Natural killer cell (primary cell): ENCODE results near the gene CRADD. TPM values are rescaled to one million over a fixed set of nuclear protein-coding genes. Genes with fewer than 3 reads are reported as not detected.
"Not testable (repeated sequence)": the region's sequence is repeated elsewhere in the genome, so short reads cannot be mapped to it uniquely, and the experiment has no call there.

Experiments
- ATAC-seq, 3 donors: fragments of 150-1000 bp in 2 of 3; fragments of 200-7000 bp in 1 of 3; cut with Tn5 transposase; 1 replicate in 1 of 3; 2 replicates in 2 of 3; pipeline ENCODE4 v1.10.0; 2021; ENCODE audit warnings: mild to moderate bottlenecking in 2 of 3, moderate library complexity in 2 of 3
- DNase-seq, 2 donors: peaks; one replicate each; pipeline versions ENCODE4 v3.0.0 to v3.0.0-alpha.2; 2013 to 2021; ENCODE audit warnings: mixed read lengths in 1 of 2
- H3K27ac ChIP-seq: one replicate; pipeline ENCODE4 v1.5.1; 2013; ENCODE audit warnings: mild to moderate bottlenecking, low read length
- H3K27me3 ChIP-seq: one replicate; pipeline ENCODE4 v1.6.1; 2013; ENCODE audit warnings: low read length; ENCODE audit not compliant: control insufficient read depth, insufficient read depth
- H3K36me3 ChIP-seq: one replicate; pipeline ENCODE4 v1.6.1; 2013; ENCODE audit warnings: low read length; ENCODE audit not compliant: control insufficient read depth, insufficient read depth
- H3K4me1 ChIP-seq: one replicate; pipeline ENCODE4 v1.6.1; 2013; ENCODE audit warnings: low read length; ENCODE audit not compliant: control insufficient read depth, insufficient read depth
- H3K4me3 ChIP-seq: one replicate; pipeline ENCODE4 v1.5.1; 2013; ENCODE audit warnings: low read length
- H3K9me3 ChIP-seq: one replicate; pipeline ENCODE4 v1.6.1; 2013; ENCODE audit warnings: low read length; ENCODE audit not compliant: control insufficient read depth, insufficient read depth
- H3K27ac Mint-ChIP-seq, 2 donors: one replicate each; pipeline ENCODE4 v1.8.0; 2022; ENCODE audit warnings: mild to moderate bottlenecking in 2 of 2, mixed read lengths in 2 of 2, moderate library complexity in 1 of 2
- H3K27me3 Mint-ChIP-seq, 2 donors: one replicate each; pipeline ENCODE4 v1.8.0; 2022; ENCODE audit warnings: low read depth in 2 of 2, mixed read lengths in 2 of 2
- H3K36me3 Mint-ChIP-seq: one replicate; pipeline ENCODE4 v1.8.0; 2022; ENCODE audit warnings: mixed read lengths
- H3K4me1 Mint-ChIP-seq, 2 donors: one replicate each; pipeline ENCODE4 v1.8.0; 2022; ENCODE audit warnings: mixed read lengths in 2 of 2
- H3K4me3 Mint-ChIP-seq: one replicate; pipeline ENCODE4 v1.8.0; 2022; ENCODE audit warnings: mild to moderate bottlenecking, moderate library complexity, mixed read lengths
- H3K9me3 Mint-ChIP-seq, 2 donors: one replicate each; pipeline ENCODE4 v1.8.0; 2022; ENCODE audit warnings: mixed read lengths in 2 of 2
- CTCF ChIP-seq: fragments of 200-600 bp; IDR thresholded peaks from one replicate; pipeline ENCODE4 v1.8.0; 2022; ENCODE audit warnings: antibody characterized with exemption
- WGBS: methylation state at CpG from one replicate; pipeline ENCODE4 v1.1.7; 2013; ENCODE audit warnings: missing lambda C conversion rate; ENCODE audit not compliant: insufficient coverage; 5-methylcytosine and 5-hydroxymethylcytosine counted together
- intact Hi-C: fragments of 100-400 bp; cut with micrococcal nuclease; formaldehyde crosslinking; loops from one replicate; pipeline ENCODE4 v1.14.2; 2022
- total RNA-seq, 4 donors: library from RNA; stranded (reverse); fragments of 120-200 nt in 1 of 4; gene quantifications; one replicate each; pipeline versions ENCODE4 v1.2.3 to v1.2.4, GENCODE V29; 2013 to 2022

The CRADD gene
- total RNA-seq, 3 donors from 2014 or later (not counting 1 experiment from before 2014, with no cell fraction given), result 19.1 to 27.5 (median 26.4) TPM

GRCh38 chr12:93753285-93753684 is 76.1 kb downstream of the CRADD start:
- peaks cover 21 to 28% of the 10 kb centered on the region in 2 donors for H3K4me1 Mint-ChIP-seq
- Histone ChIP-seq H3K4me3 (no peak overlapping the region), H3K9me3 (peaks cover 6% of the 10 kb centered on the region), H3K27ac (no peak overlapping the region), H3K27me3 (no peaks in the 10 kb centered on the region), H3K4me1 (no peaks in the 10 kb centered on the region), H3K36me3 (no peaks in the 10 kb centered on the region)
- H3K4me3 Mint-ChIP-seq, result no peak overlapping the region
- no peak for DNase-seq
- 98% methylated on average over 3 of the region's 3 CpGs for WGBS
- no peak for ATAC-seq
- H3K36me3 Mint-ChIP-seq, result peaks cover 7% of the 10 kb centered on the region
- no peak overlapping the region for H3K27ac Mint-ChIP-seq
- H3K9me3 Mint-ChIP-seq, result peaks cover 0 to 5% of the 10 kb centered on the region in 2 donors
- H3K27me3 Mint-ChIP-seq, result no peaks in the 10 kb centered on the region
- intact Hi-C loops, result no loop called here
- TF ChIP-seq CTCF, result no peak

DNA sequence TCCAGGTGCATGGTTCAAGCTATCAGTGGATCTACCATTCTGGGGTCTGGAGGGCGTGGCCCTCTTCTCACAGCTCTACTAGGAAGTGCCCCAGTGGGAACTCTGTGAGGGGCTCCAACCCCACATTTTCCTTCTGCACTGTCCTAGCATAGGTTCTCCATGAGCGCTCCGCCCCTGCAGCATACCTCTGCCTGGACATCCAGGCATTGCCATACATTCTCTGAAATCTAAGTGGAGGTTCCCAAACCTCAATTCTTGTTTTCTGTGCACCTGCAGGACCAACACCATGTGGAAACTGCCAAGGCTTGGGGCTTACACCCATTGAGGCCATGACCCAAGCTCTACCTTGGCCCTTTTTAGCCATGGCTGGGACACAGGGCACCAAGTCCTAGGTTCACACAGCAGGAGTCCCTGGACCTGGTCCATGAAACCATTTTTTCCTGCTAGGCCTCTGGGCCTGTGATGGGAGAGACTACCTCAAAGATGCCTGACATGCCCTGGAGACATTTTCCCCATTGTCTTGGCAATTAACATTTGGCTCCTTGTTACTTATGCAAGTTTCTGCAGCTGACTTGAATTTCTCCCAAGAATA is 76.8 kb downstream of the CRADD start:
- TF ChIP-seq CTCF, result no peak
- Histone ChIP-seq H3K9me3 (peaks cover 6% of the 10 kb centered on the region), H3K27ac (no peak overlapping the region), H3K4me3 (no peak overlapping the region), H3K27me3 (no peaks in the 10 kb centered on the region), H3K36me3 (no peaks in the 10 kb centered on the region), H3K4me1 (no peaks in the 10 kb centered on the region)
- Mint-ChIP-seq H3K27me3 (no peaks in the 10 kb centered on the region), H3K9me3 (peaks cover 0 to 5% of the 10 kb centered on the region in 2 donors), H3K36me3 (peaks cover 7% of the 10 kb centered on the region), H3K4me1 (peaks cover 19 to 26% of the 10 kb centered on the region in 2 donors), H3K4me3 (no peak overlapping the region), H3K27ac (no peak overlapping the region)
- DNase-seq (no peak), ATAC-seq (no peak)
- WGBS, result 96% methylated on average over 3 of the region's 3 CpGs
- intact Hi-C loops, result no loop called here

GRCh38 chr12:93754859-93755258 is 77.7 kb downstream of the CRADD start:
- H3K4me3 ChIP-seq, DNase-seq, H3K27ac ChIP-seq, intact Hi-C loops, H3K4me3 Mint-ChIP-seq, ATAC-seq, H3K36me3 ChIP-seq, H3K4me1 ChIP-seq, H3K27me3 ChIP-seq, H3K27me3 Mint-ChIP-seq, H3K9me3 ChIP-seq, H3K36me3 Mint-ChIP-seq, H3K9me3 Mint-ChIP-seq, H3K27ac Mint-ChIP-seq: not testable (repeated sequence)
- H3K4me1 Mint-ChIP-seq, result peaks cover 11 to 19% of the 10 kb centered on the region in 2 donors

DNA sequence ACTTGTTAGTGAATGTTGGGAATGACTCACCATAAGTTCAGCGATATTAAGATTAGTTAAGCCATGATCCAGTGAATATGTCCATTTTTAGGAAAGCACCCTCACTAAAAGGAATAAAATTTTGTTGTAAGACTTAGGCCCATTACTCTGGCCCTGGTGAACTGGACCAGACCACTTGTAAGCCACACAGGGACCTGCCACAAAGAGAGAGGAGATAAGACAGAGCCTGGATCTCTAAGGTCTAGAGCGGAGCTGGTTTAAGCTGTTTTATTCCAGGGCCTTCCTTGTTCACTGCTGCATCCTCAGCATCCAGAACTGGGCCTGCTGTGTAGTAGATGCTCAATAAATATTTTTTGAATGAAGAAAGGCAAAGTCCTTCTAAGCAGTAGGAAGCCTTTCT is 79.1 kb downstream of the CRADD start:
- Mint-ChIP-seq H3K4me3 (no peak overlapping the region), H3K4me1 (peaks cover 8 to 26% of the 10 kb centered on the region in 2 donors), H3K27ac (no peak overlapping the region), H3K36me3 (peaks cover 7% of the 10 kb centered on the region), H3K9me3 (peaks cover 0 to 5% of the 10 kb centered on the region in 2 donors), H3K27me3 (no peaks in the 10 kb centered on the region)
- H3K4me1 ChIP-seq, result no peaks in the 10 kb centered on the region
- intact Hi-C loops, result no loop called here
- TF ChIP-seq CTCF, result no peak
- ATAC-seq, result no peak
- H3K27me3 ChIP-seq, result no peaks in the 10 kb centered on the region
- no peak overlapping the region for H3K27ac ChIP-seq
- H3K4me3 ChIP-seq, result no peak overlapping the region
- no peaks in the 10 kb centered on the region for H3K36me3 ChIP-seq
- 100% methylated on average over 1 of the region's 2 CpGs for WGBS
- H3K9me3 ChIP-seq, result peaks cover 6% of the 10 kb centered on the region
- no peak for DNase-seq
